HEK293 (cell line): ENCODE measurements around the gene RBBP8.

ENCODE experiments used
- CTCF ChIA-PET: fragments of 350-600 bp; formaldehyde crosslinking; extraction: SDS; loops from one replicate; lab custom pipeline; 2021; ENCODE audit warnings: antibody characterized with exemption; lab: Yijun Ruan, JAX
- POLR2A ChIA-PET: fragments of 300-600 bp; formaldehyde crosslinking; extraction: SDS; loops from one replicate; lab custom pipeline; 2020; ENCODE audit warnings: antibody characterized with exemption, inconsistent platforms; lab: Yijun Ruan, JAX
- H3K27ac ChIP-seq: fragments of 200-500 bp; sonication (Bioruptor generic); 2 replicates; pipeline ENCODE4 v1.5.1; 2014; ENCODE audit warnings: low read depth, low read length, control low read depth, inconsistent platforms; ENCODE audit errors: extremely low read depth
- H3K36me3 ChIP-seq, 2 experiments: fragments of 200-500 bp in 1 of 2; sonication (Bioruptor generic) in 1 of 2; 1 replicate in 1 of 2; 2 replicates in 1 of 2; pipeline ENCODE4 v1.5.1; 2014 to 2017; ENCODE audit warnings: inconsistent platforms in 2 of 2, low read length in 2 of 2; ENCODE audit not compliant: control insufficient read depth in 2 of 2, insufficient read depth in 1 of 2
- H3K4me1 ChIP-seq: fragments of 200-500 bp; sonication (Bioruptor generic); 2 replicates; pipeline ENCODE4 v1.5.1; 2014; ENCODE audit warnings: mild to moderate bottlenecking, low read length, inconsistent platforms; ENCODE audit not compliant: control insufficient read depth, insufficient read depth
- H3K4me3 ChIP-seq: 2 replicates; pipeline ENCODE4 v1.5.1; 2011; ENCODE audit warnings: low read depth, mild to moderate bottlenecking, control low read depth, low read length, moderate library complexity
- H3K9me3 ChIP-seq: fragments of 200-500 bp; sonication (Bioruptor generic); 2 replicates; pipeline ENCODE4 v1.5.1; 2014; ENCODE audit warnings: low read depth, low read length, inconsistent platforms; ENCODE audit not compliant: control insufficient read depth, insufficient read depth
- GLI4 ChIP-seq: fragments of 450-650 bp; formaldehyde crosslinking; IDR thresholded peaks from 2 replicates; pipeline ENCODE4 v1.5.1; 2016; ENCODE audit warnings: missing biosample characterization, missing genetic modification characterization
- GLIS1 ChIP-seq: fragments of 450-650 bp; formaldehyde crosslinking; IDR thresholded peaks from 2 replicates; pipeline ENCODE4 v1.5.1; 2016; ENCODE audit warnings: missing biosample characterization, missing genetic modification characterization
- KLF1 ChIP-seq: fragments of 450-650 bp; formaldehyde crosslinking; IDR thresholded peaks from 2 replicates; pipeline ENCODE4 v1.5.1; 2016; ENCODE audit warnings: missing biosample characterization, missing genetic modification characterization
- KLF8 ChIP-seq: fragments of 450-650 bp; formaldehyde crosslinking; IDR thresholded peaks from 2 replicates; pipeline ENCODE4 v1.5.1; 2016; ENCODE audit warnings: missing biosample characterization, missing genetic modification characterization
- OVOL3 ChIP-seq: fragments of 450-650 bp; formaldehyde crosslinking; IDR thresholded peaks from 2 replicates; pipeline ENCODE4 v1.5.1; 2016; ENCODE audit warnings: missing biosample characterization, missing genetic modification characterization
- SP7 ChIP-seq: fragments of 450-650 bp; formaldehyde crosslinking; IDR thresholded peaks from 2 replicates; pipeline ENCODE4 v1.5.1; 2016; ENCODE audit warnings: missing biosample characterization, missing genetic modification characterization
- ZBTB20 ChIP-seq: fragments of 450-650 bp; formaldehyde crosslinking; IDR thresholded peaks from 2 replicates; pipeline ENCODE4 v1.5.1; 2016; ENCODE audit warnings: missing biosample characterization, missing genetic modification characterization
- ZIC2 ChIP-seq: fragments of 450-650 bp; formaldehyde crosslinking; IDR thresholded peaks from 2 replicates; pipeline ENCODE4 v1.5.1; 2016; ENCODE audit warnings: missing biosample characterization, missing genetic modification characterization
- ZNF114 ChIP-seq: fragments of 450-650 bp; formaldehyde crosslinking; IDR thresholded peaks from 2 replicates; pipeline ENCODE4 v1.5.0; 2017; ENCODE audit warnings: missing biosample characterization, missing genetic modification characterization
- ZNF223 ChIP-seq: fragments of 450-650 bp; formaldehyde crosslinking; IDR thresholded peaks from 2 replicates; pipeline ENCODE4 v1.5.1; 2016; ENCODE audit warnings: missing biosample characterization, missing genetic modification characterization
- ZNF239 ChIP-seq: fragments of 450-650 bp; formaldehyde crosslinking; IDR thresholded peaks from 2 replicates; pipeline ENCODE4 v1.5.1; 2016; ENCODE audit warnings: missing biosample characterization, missing genetic modification characterization
- ZNF404 ChIP-seq: fragments of 450-650 bp; formaldehyde crosslinking; IDR thresholded peaks from 2 replicates; pipeline ENCODE4 v1.5.1; 2017; ENCODE audit warnings: missing biosample characterization, missing genetic modification characterization
- ZNF416 ChIP-seq: fragments of 450-650 bp; formaldehyde crosslinking; IDR thresholded peaks from 2 replicates; pipeline ENCODE4 v1.5.1; 2016; ENCODE audit warnings: missing biosample characterization, missing genetic modification characterization
- ZNF510 ChIP-seq: fragments of 450-650 bp; formaldehyde crosslinking; IDR thresholded peaks from 2 replicates; pipeline ENCODE4 v1.5.1; 2018; ENCODE audit warnings: mild to moderate bottlenecking, missing genetic modification characterization, missing biosample characterization; ENCODE audit not compliant: insufficient replicate concordance
- ZNF629 ChIP-seq: fragments of 450-650 bp; formaldehyde crosslinking; IDR thresholded peaks from 2 replicates; pipeline ENCODE4 v1.5.1; 2017; ENCODE audit warnings: missing biosample characterization, missing genetic modification characterization
- ZNF777 ChIP-seq: fragments of 450-650 bp; formaldehyde crosslinking; IDR thresholded peaks from 2 replicates; pipeline ENCODE4 v1.5.1; 2017; ENCODE audit warnings: missing biosample characterization, missing genetic modification characterization, borderline replicate concordance
- TF ChIP-seq, protein P1 (sequence below): fragments of 450-650 bp; formaldehyde crosslinking; IDR thresholded peaks from 2 replicates; pipeline ENCODE4 v1.5.1; 2016; ENCODE audit warnings: missing biosample characterization, missing genetic modification characterization
- TF ChIP-seq, protein P2 (sequence below): fragments of 450-650 bp; formaldehyde crosslinking; IDR thresholded peaks from 2 replicates; pipeline ENCODE4 v1.5.1; 2017; ENCODE audit warnings: missing biosample characterization, missing genetic modification characterization
- TF ChIP-seq, protein P3 (sequence below): fragments of 450-650 bp; formaldehyde crosslinking; IDR thresholded peaks from 2 replicates; pipeline ENCODE4 v1.5.1; 2016; ENCODE audit warnings: missing biosample characterization, missing genetic modification characterization
- TF ChIP-seq, protein P4 (sequence below): fragments of 450-650 bp; formaldehyde crosslinking; conservative IDR thresholded peaks from 2 replicates; pipeline ENCODE4 v1.5.1; 2016; ENCODE audit warnings: low read depth, missing biosample characterization, missing genetic modification characterization
- TF ChIP-seq, protein P5 (sequence below): fragments of 450-650 bp; formaldehyde crosslinking; IDR thresholded peaks from 2 replicates; pipeline ENCODE4 v1.5.1; 2016; ENCODE audit warnings: missing biosample characterization, missing genetic modification characterization

RBBP8 gene

DNA sequence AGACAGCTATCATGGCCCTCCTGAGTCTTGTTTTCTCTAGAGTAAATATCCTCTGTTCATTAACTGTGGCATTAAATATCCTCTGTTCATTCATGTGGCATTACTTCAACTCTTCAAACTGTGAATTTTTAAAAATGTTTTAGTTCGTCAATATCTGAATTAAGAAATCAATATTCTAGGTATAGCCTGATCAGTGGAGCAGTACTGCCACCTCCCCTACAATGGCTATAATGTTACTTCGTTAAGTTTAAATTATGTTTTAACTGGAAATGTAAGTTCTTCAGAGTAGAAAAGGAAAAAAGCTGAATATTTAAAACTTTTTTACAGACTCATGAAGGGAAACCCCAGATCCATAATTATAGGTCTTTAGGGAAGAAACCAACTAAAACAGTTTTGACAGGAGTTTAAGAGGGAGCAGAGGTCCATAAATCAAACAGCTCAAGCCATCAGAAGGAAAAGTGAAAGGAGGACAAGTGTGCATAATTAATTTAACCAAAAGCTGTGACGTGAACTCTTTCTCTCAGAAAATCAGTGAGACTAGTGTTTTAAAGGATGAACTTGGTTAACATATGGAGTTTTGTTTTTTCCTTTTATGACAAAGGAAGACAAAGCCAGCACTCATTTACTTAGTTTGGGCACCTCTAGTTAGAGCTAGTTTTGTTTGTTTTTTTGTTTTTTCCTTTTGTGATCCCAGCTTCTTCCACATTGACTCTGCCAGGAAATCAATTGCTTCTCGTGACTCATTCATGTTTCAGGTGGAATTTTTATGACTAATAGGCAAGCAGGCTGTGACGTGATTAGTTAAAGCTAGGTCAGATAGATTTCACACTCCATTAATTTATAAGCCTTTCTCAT is 44.9 kb downstream of the RBBP8 start (continued):
- TF ChIP-seq, protein P1, sequence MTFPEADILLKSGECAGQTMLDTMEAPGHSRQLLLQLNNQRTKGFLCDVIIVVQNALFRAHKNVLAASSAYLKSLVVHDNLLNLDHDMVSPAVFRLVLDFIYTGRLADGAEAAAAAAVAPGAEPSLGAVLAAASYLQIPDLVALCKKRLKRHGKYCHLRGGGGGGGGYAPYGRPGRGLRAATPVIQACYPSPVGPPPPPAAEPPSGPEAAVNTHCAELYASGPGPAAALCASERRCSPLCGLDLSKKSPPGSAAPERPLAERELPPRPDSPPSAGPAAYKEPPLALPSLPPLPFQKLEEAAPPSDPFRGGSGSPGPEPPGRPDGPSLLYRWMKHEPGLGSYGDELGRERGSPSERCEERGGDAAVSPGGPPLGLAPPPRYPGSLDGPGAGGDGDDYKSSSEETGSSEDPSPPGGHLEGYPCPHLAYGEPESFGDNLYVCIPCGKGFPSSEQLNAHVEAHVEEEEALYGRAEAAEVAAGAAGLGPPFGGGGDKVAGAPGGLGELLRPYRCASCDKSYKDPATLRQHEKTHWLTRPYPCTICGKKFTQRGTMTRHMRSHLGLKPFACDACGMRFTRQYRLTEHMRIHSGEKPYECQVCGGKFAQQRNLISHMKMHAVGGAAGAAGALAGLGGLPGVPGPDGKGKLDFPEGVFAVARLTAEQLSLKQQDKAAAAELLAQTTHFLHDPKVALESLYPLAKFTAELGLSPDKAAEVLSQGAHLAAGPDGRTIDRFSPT, result peak; percentile 47; the same call in 1 of the 2 replicates
- TF ChIP-seq GLIS1 (tag by site-specific recombination), result no peak
- peak; percentile 87 for TF ChIP-seq ZNF629 (tag by site-specific recombination)
- no peak for TF ChIP-seq ZIC2 (tag by site-specific recombination)
- TF ChIP-seq SP7 (tag by site-specific recombination), result peak; percentile 92
- TF ChIP-seq ZBTB20, result no peak
- TF ChIP-seq, protein P2, sequence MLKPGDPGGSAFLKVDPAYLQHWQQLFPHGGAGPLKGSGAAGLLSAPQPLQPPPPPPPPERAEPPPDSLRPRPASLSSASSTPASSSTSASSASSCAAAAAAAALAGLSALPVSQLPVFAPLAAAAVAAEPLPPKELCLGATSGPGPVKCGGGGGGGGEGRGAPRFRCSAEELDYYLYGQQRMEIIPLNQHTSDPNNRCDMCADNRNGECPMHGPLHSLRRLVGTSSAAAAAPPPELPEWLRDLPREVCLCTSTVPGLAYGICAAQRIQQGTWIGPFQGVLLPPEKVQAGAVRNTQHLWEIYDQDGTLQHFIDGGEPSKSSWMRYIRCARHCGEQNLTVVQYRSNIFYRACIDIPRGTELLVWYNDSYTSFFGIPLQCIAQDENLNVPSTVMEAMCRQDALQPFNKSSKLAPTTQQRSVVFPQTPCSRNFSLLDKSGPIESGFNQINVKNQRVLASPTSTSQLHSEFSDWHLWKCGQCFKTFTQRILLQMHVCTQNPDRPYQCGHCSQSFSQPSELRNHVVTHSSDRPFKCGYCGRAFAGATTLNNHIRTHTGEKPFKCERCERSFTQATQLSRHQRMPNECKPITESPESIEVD (tag by site-specific recombination), result peak; percentile 73
- no peak for TF ChIP-seq ZNF114 (tag by site-specific recombination)
- TF ChIP-seq, protein P3, sequence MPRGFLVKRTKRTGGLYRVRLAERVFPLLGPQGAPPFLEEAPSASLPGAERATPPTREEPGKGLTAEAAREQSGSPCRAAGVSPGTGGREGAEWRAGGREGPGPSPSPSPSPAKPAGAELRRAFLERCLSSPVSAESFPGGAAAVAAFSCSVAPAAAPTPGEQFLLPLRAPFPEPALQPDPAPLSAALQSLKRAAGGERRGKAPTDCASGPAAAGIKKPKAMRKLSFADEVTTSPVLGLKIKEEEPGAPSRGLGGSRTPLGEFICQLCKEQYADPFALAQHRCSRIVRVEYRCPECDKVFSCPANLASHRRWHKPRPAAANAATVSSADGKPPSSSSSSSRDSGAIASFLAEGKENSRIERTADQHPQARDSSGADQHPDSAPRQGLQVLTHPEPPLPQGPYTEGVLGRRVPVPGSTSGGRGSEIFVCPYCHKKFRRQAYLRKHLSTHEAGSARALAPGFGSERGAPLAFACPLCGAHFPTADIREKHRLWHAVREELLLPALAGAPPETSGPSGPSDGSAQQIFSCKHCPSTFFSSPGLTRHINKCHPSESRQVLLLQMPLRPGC (tag by site-specific recombination), result 0 out of 2 replicates have a peak, but pooled peaks have one; percentile 40
- 0 out of 2 replicates have a peak, but pooled peaks have one; percentile 11 for TF ChIP-seq KLF8 (tag by site-specific recombination)

DNA sequence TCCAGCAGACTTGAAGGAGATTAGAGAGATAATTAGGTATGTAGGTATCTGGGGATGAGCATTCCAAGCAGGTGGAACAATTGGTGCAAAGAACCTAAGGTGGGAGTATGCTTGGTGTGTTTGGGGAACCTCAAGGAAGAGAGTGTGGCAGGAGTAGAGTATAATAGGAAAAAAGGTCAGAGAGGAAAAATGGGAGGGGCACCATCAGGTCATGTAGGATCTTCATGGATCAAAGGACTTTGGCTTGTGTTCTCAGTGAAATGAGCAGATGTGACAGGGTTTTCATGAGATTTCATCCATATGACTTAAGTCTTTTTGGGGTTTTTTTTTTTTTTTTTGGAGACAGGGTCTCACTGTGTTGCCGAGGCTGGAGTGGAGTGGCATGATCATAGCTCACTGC is 47.3 kb downstream of the RBBP8 start:
- ChIA-PET POLR2A (no interaction called here), CTCF (interaction anchor here (4.7 kb wide), 1 partner anchor 167 kb away, joined by 37 read pairs; no protein-coding TSS in a partner anchor)
- Histone ChIP-seq H3K27ac (no peak overlapping the region), H3K4me3 (no peak overlapping the region), H3K36me3 (peaks cover 2 to 36% of the 10 kb centered on the region in 2 experiments; a peak in 2 of 3 replicates), H3K9me3 (no peaks in the 10 kb centered on the region), H3K4me1 (peaks cover 3% of the 10 kb centered on the region; the same call in 1 of the 2 replicates)
- TF ChIP-seq ZNF404 (tag by site-specific recombination) (no peak), ZNF510 (no peak), ZNF416 (tag by site-specific recombination) (no peak), GLI4 (tag by site-specific recombination) (no peak), OVOL3 (tag by site-specific recombination) (no peak), ZNF223 (tag by site-specific recombination) (no peak), ZNF239 (tag by site-specific recombination) (no peak), KLF1 (no peak), ZNF777 (no peak)
- TF ChIP-seq, protein P3 (tag by site-specific recombination), result no peak
- TF ChIP-seq, protein P4, sequence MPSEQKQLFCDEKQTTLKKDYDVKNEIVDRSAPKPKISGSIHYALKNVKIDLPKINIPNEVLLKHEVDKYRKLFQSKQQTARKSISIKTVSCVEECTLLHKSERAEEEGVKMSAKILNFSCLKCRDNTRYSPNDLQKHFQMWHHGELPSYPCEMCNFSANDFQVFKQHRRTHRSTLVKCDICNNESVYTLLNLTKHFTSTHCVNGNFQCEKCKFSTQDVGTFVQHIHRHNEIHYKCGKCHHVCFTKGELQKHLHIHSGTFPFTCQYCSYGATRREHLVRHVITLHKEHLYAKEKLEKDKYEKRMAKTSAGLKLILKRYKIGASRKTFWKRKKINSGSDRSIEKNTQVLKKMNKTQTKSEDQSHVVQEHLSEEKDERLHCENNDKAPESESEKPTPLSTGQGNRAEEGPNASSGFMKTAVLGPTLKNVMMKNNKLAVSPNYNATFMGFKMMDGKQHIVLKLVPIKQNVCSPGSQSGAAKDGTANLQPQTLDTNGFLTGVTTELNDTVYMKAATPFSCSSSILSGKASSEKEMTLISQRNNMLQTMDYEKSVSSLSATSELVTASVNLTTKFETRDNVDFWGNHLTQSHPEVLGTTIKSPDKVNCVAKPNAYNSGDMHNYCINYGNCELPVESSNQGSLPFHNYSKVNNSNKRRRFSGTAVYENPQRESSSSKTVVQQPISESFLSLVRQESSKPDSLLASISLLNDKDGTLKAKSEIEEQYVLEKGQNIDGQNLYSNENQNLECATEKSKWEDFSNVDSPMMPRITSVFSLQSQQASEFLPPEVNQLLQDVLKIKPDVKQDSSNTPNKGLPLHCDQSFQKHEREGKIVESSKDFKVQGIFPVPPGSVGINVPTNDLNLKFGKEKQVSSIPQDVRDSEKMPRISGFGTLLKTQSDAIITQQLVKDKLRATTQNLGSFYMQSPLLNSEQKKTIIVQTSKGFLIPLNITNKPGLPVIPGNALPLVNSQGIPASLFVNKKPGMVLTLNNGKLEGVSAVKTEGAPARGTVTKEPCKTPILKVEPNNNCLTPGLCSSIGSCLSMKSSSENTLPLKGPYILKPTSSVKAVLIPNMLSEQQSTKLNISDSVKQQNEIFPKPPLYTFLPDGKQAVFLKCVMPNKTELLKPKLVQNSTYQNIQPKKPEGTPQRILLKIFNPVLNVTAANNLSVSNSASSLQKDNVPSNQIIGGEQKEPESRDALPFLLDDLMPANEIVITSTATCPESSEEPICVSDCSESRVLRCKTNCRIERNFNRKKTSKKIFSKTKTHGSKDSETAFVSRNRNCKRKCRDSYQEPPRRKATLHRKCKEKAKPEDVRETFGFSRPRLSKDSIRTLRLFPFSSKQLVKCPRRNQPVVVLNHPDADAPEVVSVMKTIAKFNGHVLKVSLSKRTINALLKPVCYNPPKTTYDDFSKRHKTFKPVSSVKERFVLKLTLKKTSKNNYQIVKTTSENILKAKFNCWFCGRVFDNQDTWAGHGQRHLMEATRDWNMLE, result no peak
- TF ChIP-seq, protein P5, sequence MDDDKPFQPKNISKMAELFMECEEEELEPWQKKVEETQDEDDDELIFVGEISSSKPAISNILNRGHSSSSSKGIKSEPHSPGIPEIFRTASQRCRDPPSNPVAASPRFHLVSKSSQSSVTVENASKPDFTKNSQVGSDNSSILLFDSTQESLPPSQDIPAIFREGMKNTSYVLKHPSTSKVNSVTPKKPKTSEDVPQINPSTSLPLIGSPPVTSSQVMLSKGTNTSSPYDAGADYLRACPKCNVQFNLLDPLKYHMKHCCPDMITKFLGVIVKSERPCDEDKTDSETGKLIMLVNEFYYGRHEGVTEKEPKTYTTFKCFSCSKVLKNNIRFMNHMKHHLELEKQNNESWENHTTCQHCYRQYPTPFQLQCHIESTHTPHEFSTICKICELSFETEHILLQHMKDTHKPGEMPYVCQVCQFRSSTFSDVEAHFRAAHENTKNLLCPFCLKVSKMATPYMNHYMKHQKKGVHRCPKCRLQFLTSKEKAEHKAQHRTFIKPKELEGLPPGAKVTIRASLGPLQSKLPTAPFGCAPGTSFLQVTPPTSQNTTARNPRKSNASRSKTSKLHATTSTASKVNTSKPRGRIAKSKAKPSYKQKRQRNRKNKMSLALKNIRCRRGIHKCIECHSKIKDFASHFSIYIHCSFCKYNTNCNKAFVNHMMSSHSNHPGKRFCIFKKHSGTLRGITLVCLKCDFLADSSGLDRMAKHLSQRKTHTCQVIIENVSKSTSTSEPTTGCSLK (tag by site-specific recombination), result no peak
